Brain microvascular endothelial cell (primary cell): Measurements from ENCODE around the gene PIP4K2C.
A peak's percentile ranks its signal among the peaks of the same experiment; 100 is the strongest.
"Not testable (repeated sequence)": the region's sequence is repeated elsewhere in the genome, so short reads cannot be mapped to it uniquely, and the experiment has no call there.

Experiments used
- DNase-seq: peaks from one replicate; pipeline ENCODE4 v3.0.0-alpha.2; 2020
- H3K27ac ChIP-seq: fragments of 250-450 bp; sonication (Bioruptor Pico); 2 replicates; pipeline ENCODE4 v1.5.1; 2020; ENCODE audit warnings: mild to moderate bottlenecking, moderate library complexity
- H3K27me3 ChIP-seq: fragments of 250-450 bp; sonication (Bioruptor Pico); replicated peaks from 2 replicates; pipeline ENCODE4 v1.5.1; 2020; ENCODE audit warnings: mild to moderate bottlenecking
- H3K36me3 ChIP-seq: fragments of 250-450 bp; sonication (Bioruptor Pico); replicated peaks from 2 replicates; pipeline ENCODE4 v1.5.1; 2020; ENCODE audit warnings: mild to moderate bottlenecking
- H3K4me3 ChIP-seq: 2 replicates; pipeline ENCODE4 v1.5.1; 2011; ENCODE audit warnings: low read depth, mild to moderate bottlenecking, control low read depth, low read length, moderate library complexity
- in situ Hi-C: cut with HindIII; loops from 2 replicates; pipeline ENCODE4 v1.10.0; 2017; ENCODE audit warnings: low sequenced_read_pairs, low pct_ligation_motif_present
- TF ChIP-seq, protein P1 (sequence below): IDR thresholded peaks from 2 replicates; pipeline ENCODE4 v1.5.1; 2011; ENCODE audit warnings: low read depth, mild to moderate bottlenecking, moderate library complexity, low read length, control low read depth, inconsistent platforms; ENCODE audit errors: missing control alignments

Gene PIP4K2C

DNA sequence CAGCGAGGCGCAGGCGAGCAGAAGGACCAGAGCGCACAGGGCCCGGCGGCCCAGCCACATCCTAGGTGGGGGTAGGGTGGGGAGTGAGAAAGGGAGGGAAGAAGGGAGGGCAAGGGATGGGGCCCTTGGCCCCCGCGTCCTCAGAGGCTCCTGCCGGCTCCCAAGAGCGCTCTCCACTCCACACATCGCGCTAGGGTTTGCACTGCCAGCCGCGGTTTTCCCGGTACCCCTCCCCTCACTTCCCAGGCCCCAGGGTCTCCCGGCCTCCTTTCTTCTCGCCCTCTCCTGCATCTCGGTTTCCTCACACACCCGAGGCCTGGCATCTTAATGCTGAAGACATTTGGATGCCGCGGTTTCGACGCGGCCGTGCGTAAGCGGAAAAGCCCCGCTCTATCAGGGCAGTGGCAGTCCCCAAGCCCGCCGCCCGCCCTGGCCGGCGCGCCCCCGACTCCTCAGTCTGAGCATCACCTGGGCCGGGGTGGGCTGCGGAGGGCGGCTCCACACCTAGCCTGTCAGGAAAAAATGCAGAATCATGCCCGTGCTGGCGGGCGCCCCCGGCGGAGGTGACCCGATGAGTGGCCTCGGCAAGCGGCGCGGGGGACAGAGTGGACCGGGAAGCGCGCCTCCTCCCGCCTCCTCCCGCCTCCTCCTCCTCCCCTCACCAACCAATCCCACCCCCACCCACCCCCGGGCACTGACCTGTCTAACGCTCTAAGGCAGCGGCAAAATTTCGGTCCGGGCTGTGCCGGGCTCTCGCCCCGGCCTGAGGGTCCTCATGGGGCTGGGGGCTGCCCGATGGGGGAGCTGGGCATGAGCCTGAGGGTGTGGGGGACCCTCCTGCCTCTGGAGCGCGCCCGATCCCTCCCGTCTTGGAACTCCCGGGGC lies 41.3 kb downstream of the PIP4K2C start:
- TF ChIP-seq, protein P1, sequence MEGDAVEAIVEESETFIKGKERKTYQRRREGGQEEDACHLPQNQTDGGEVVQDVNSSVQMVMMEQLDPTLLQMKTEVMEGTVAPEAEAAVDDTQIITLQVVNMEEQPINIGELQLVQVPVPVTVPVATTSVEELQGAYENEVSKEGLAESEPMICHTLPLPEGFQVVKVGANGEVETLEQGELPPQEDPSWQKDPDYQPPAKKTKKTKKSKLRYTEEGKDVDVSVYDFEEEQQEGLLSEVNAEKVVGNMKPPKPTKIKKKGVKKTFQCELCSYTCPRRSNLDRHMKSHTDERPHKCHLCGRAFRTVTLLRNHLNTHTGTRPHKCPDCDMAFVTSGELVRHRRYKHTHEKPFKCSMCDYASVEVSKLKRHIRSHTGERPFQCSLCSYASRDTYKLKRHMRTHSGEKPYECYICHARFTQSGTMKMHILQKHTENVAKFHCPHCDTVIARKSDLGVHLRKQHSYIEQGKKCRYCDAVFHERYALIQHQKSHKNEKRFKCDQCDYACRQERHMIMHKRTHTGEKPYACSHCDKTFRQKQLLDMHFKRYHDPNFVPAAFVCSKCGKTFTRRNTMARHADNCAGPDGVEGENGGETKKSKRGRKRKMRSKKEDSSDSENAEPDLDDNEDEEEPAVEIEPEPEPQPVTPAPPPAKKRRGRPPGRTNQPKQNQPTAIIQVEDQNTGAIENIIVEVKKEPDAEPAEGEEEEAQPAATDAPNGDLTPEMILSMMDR, result no peak
- peak overlapping the region; percentile 57 for H3K4me3 ChIP-seq
- H3K36me3 ChIP-seq, result no peaks in the 10 kb centered on the region
- in situ Hi-C loops, result no loop called here
- no peak for DNase-seq
- H3K27me3 ChIP-seq, result peaks cover 15% of the 10 kb centered on the region
- H3K27ac ChIP-seq, result no peak overlapping the region

DNA sequence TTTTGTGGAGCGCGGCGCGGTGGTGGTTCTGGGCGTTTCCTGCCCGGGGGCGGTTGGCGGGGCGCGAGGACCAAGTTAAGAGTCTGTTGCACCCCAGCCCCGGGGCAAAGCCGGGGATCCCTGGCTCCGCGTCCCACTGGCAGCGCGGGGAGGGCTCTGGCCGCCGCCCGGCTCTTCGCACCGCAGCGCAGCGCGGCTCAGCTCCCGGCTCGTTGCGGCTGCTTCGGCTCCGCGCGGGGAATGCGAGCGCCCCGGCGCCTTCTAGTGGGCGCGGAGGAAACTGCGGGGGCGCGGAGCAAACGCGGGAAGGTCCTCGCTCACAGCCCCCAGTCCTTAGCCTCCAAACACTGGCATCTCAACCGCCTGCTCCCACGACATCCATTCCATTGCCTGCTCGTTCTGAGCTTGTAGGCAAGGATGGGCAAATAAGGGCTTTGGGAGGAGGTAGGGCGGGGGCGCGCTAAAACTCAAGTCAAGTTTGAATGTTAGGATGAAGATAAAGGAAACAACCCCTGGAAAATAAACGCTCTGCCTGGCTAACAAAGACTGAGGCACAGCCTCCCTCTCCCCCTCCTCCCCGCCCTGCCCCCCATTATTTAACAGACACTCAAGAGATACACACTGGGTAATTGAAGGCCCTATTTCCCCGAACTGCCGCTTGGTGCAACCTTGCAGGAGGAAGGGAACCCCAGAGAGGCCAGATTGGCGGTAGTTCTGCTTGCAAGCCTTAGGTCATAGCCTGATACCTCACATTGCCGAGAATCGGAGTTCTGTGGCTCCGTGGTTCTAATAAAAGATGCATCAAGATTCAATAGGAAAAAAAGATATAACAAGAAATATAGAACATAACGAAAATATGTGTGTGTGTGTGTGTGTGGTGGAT lies 42.2 kb downstream of the PIP4K2C start, which contains the start of gene B4GALNT1:
TSS of gene B4GALNT1 (minus strand) at position 244 of the 883 bp plus-strand sequence. CDS start 1,069 bp downstream, outside the sequence.
- in situ Hi-C loops, result no loop called here
- no peak for DNase-seq
- no peak within 1 kb of the TSS for H3K27ac ChIP-seq
- TF ChIP-seq, protein P1, result peak; percentile 81
- H3K4me3 ChIP-seq, result peak within 1 kb of the TSS; percentile 57
- peaks cover 12% of the 10 kb centered on the region for H3K27me3 ChIP-seq
- no peaks in the 10 kb centered on the region for H3K36me3 ChIP-seq

DNA sequence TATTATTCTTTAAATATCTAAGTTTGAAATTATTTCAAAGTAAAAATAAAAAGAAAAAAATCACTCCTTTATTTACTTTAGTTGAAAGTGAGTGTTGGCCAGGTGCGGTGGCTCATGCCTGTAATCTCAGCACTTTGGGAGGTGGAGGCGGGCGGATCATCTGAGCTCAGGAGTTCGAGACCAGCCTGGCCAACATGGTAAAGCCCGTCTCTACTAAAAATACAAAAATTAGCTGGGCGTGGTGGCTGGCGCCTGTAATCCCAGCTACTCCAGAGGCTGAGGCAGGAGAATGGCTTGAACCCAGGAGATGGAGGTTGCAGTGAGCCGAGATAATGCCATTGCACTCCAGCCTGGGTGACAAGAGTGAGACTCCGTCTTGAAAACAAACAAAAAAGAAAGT lies 45.7 kb downstream of the PIP4K2C start:
- in situ Hi-C loops, H3K27me3 ChIP-seq, H3K27ac ChIP-seq, DNase-seq, H3K36me3 ChIP-seq, H3K4me3 ChIP-seq: not testable (repeated sequence)

DNA sequence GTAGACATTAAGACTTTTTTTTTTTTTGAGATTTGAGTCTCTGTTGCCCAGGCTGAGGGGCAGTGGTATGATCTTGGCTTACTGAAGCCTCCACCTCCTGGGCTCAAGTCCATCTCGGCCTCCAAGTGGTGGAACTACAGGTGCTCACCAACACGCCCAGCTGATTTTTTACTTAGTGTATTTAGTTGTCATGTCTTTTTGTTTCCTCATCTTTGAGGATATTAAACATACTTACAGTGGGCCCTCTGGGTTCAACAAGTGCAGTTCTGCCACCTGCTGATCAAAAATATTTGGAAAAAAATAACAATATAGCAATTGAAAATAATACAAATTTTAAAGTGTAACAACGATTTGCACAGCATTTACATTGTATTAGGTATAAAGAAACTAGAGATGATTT lies 46.4 kb downstream of the PIP4K2C start:
- H3K4me3 ChIP-seq, result no peak overlapping the region
- no peak for DNase-seq
- in situ Hi-C loops, result no loop called here
- H3K27ac ChIP-seq, result no peak overlapping the region
- H3K36me3 ChIP-seq, result no peaks in the 10 kb centered on the region
- TF ChIP-seq, protein P1, result no peak
- H3K27me3 ChIP-seq, result peaks cover 2% of the 10 kb centered on the region

DNA sequence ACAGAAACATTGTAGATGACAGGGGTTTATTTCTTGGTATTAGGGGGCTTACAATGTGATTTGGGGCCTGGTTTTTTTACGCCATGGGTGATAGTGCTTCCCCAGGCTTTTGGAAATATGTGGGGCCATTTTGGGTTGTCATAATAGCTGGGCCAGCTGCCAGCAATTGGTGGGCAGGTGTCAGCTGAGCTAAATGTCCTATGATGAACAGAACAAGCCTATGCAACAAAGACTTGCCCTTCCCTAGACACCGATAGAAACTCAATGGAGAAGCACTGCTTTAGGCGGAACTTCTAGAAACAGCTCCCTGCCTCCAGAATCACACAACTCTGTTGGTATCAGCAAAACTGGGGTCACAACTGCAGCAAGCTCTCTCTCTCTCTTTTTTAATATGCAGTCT lies 47.1 kb downstream of the PIP4K2C start:
- Histone ChIP-seq H3K4me3 (no peak overlapping the region), H3K27ac (no peak overlapping the region), H3K36me3 (no peaks in the 10 kb centered on the region), H3K27me3 (peaks cover 2% of the 10 kb centered on the region)
- DNase-seq, result no peak
- in situ Hi-C loops, result no loop called here
- TF ChIP-seq, protein P1, result no peak
